ENCODE results near the gene ARHGEF16.
A peak's percentile ranks its signal among the peaks of the same experiment; 100 is the strongest.

ARHGEF16 gene

GRCh38 chr1:3485016-3485415 lies 30.6 kb downstream of the ARHGEF16 start:
- Histone ChIP-seq H2AFZ (no peak overlapping the region), H3K4me3 (ENCODE audit: low read depth, low read length) (no peak overlapping the region), H3K4me2 (ENCODE audit: low read length) (no peak overlapping the region), H3K9ac (no peak overlapping the region), H3K9me3 (ENCODE audit: control insufficient read depth, low read length) (peaks cover 2% of the 10 kb centered on the region), H3K27me3 (ENCODE audit: control insufficient read depth, insufficient read depth, low read length) (no peaks in the 10 kb centered on the region), H3K4me1 (peaks cover 9% of the 10 kb centered on the region), H3K36me3 (ENCODE audit: control insufficient read depth, insufficient read depth, low read length) (no peaks in the 10 kb centered on the region), H3K27ac (no peak overlapping the region), H3K79me2 (no peaks in the 10 kb centered on the region)
- no peak for TF ChIP-seq CTCF (IDR thresholded peaks at IDR 0.05)

DNA sequence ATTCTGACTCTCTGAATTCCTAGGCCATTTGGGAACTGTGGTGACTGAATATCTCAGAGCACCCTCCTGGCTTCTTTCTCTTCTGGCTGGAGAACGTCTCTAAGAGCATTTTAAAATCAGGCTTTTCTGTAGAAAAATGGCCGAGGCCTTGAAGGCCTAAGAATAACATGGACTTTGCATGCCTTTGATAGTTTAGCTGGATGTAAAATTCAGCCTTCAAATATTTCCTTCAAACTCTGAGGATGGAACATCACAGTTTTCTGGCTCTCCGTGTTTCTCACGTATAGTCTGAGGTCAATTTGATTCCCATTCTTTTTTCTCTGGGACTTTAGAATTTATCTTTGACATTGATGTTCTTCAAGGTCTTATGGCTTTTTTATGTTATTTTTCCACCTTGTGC lies 34.0 kb downstream of the ARHGEF16 start:
- Histone ChIP-seq H3K9me3 (ENCODE audit: control insufficient read depth, low read length) (peaks cover 2% of the 10 kb centered on the region), H3K27ac (no peak overlapping the region), H2AFZ (no peak overlapping the region), H3K4me3 (ENCODE audit: low read depth, low read length) (no peak overlapping the region), H3K9ac (no peak overlapping the region), H3K79me2 (no peaks in the 10 kb centered on the region), H3K27me3 (ENCODE audit: control insufficient read depth, insufficient read depth, low read length) (no peaks in the 10 kb centered on the region), H3K36me3 (ENCODE audit: control insufficient read depth, insufficient read depth, low read length) (no peaks in the 10 kb centered on the region), H3K4me2 (ENCODE audit: low read length) (no peak overlapping the region), H3K4me1 (peaks cover 16% of the 10 kb centered on the region)
- no peak for TF ChIP-seq CTCF (IDR thresholded peaks at IDR 0.05)

DNA sequence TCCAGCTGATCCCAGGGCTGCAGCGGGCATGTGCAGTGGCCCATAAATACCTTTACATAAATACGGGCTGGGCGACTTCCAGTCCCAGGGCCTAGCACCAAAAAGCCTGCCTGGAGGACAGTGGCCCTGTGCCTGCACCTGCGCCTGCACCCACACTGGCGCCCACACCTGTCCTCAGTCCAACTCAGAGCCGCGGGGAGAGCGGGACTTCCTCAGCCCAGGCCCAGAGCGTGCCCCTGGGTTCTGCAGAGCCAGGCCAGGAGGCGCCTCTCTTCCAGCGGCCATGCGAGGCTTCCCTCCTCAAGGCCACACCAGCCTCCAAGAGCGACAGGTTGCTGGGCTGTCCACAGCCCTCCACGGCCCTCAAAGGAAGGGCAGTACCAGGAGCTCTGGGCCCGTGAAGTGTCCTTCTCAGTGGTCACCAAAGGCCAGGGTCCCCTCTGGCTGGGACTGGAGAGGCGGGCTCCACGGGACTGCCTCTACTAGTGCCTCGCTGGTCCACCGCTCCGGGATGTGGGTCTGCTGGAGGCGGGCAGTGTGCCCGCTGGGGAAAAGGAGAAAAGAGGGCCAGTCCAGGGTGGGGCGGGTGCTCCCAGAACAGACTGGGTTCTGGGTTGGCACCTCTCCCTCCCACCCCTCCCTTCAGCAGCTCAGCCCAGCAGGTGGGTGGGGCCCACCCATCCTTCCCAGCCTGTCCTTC lies 35.7 kb downstream of the ARHGEF16 start:
- Histone ChIP-seq H3K36me3 (ENCODE audit: control insufficient read depth, insufficient read depth, low read length) (no peaks in the 10 kb centered on the region), H2AFZ (no peak overlapping the region), H3K27me3 (ENCODE audit: control insufficient read depth, insufficient read depth, low read length) (no peaks in the 10 kb centered on the region), H3K4me1 (peaks cover 16% of the 10 kb centered on the region), H3K4me2 (ENCODE audit: low read length) (no peak overlapping the region), H3K9me3 (ENCODE audit: control insufficient read depth, low read length) (peaks cover 2% of the 10 kb centered on the region), H3K27ac (peak overlapping the region; percentile 56), H3K79me2 (no peaks in the 10 kb centered on the region), H3K4me3 (ENCODE audit: low read depth, low read length) (no peak overlapping the region), H3K9ac (no peak overlapping the region)
- TF ChIP-seq CTCF (IDR thresholded peaks at IDR 0.05), result no peak

DNA sequence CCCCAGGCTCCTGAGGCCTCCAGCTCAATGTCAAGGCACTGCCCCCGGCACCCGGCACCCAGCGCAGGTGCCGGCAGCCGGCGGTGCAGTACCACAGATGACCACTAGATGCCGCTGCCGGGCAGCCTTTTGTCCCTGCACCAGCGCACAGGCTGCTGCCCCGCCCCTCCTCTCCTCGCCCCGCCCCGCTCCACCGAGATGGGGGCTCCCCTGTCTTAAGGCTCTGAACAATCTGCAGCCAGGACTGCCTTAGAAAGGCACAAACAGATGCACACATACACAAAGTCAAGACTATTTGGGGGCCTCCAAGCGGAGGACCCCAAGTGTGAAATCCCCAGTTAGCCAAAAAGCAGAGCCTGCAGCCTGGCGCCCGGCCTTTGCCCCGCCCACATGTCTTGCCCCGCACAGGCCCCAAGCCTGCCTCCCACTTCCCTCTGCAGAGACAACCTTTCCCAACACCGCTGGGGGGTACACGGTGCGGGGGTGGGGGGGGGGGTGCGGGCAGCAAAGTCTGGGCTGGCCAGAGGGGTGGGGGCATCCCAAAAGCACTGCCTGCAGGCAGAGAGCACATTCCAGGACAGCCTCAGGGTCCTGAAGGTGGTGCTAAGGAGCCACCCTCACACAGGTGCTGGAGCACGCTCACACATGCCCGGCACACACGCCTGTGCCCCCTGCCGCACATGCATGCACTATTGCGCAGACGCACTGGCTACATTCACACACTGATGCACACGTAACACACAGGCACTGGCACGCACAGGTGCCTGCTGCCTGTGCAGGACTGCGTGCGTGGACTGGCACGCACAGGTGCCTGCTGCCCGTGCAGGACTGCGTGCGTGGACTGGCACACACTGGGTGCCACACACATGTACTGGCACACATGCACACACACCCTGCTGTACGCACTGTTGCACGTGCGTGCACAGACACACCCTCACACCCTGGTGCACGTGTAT lies 37.1 kb downstream of the ARHGEF16 start:
- Histone ChIP-seq H3K4me1 (peaks cover 16% of the 10 kb centered on the region), H3K36me3 (ENCODE audit: control insufficient read depth, insufficient read depth, low read length) (no peaks in the 10 kb centered on the region), H2AFZ (peak overlapping the region; percentile 22), H3K4me2 (ENCODE audit: low read length) (no peak overlapping the region), H3K4me3 (ENCODE audit: low read depth, low read length) (no peak overlapping the region), H3K9ac (no peak overlapping the region), H3K27me3 (ENCODE audit: control insufficient read depth, insufficient read depth, low read length) (no peaks in the 10 kb centered on the region), H3K79me2 (no peaks in the 10 kb centered on the region), H3K9me3 (ENCODE audit: control insufficient read depth, low read length) (peaks cover 2% of the 10 kb centered on the region), H3K27ac (no peak overlapping the region)
- TF ChIP-seq CTCF (IDR thresholded peaks at IDR 0.05), result peak; percentile 96
